SK-N-MC (cell line): ENCODE measurements around the gene RPL28.

ENCODE experiments used
- EZH2 ChIP-seq: fragments of 200-600 bp; sonication (generic); IDR thresholded peaks from one replicate; pipeline ENCODE4 v1.6.1; 2017; ENCODE audit warnings: antibody characterized with exemption
- FOXP2 ChIP-seq: optimal IDR thresholded peaks from 2 replicates; pipeline ENCODE3; 2011; ENCODE audit warnings: mild to moderate bottlenecking, moderate library complexity; ENCODE audit not compliant: insufficient read depth; ENCODE audit errors: extremely low read length, control extremely low read depth
- POLR2AphosphoS5 ChIP-seq: IDR thresholded peaks from 2 replicates; pipeline ENCODE4 v1.6.1; 2012; ENCODE audit warnings: mild to moderate bottlenecking, low read depth, low read length, borderline replicate concordance

DNA sequence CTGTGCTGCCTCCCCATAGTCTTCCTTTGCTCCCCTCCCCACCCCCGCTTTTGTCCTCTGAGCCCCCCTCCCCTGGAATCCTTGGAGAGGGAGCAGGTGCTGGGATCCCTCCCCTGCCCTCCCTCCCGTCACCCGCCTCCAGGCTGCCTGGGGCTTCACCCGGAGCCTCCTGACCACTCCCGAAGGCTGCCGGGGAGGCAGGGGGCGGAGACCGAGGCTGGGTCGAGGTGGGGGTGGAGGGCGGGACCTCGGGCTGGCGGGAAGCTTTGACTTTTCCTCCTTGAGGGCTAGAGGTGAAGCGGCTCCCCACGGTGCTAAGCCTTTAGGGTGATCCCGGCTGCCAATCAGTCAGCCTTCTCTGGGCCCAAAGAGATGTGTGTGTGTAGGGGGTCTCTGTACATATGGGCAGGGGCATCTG is 44.6 kb upstream of the RPL28 start:
- no peak; the same call in 1 of the 2 replicates for TF ChIP-seq POLR2AphosphoS5
- no peak for TF ChIP-seq EZH2
- TF ChIP-seq FOXP2 = no peak
